ELF-1 (cell line): ENCODE measurements around the gene NUAK1.

Source experiments
- DNase-seq: peaks from one replicate; pipeline ENCODE4 v3.0.0-alpha.2; 2016; ENCODE audit warnings: low read depth, low spot score

Gene NUAK1

DNA sequence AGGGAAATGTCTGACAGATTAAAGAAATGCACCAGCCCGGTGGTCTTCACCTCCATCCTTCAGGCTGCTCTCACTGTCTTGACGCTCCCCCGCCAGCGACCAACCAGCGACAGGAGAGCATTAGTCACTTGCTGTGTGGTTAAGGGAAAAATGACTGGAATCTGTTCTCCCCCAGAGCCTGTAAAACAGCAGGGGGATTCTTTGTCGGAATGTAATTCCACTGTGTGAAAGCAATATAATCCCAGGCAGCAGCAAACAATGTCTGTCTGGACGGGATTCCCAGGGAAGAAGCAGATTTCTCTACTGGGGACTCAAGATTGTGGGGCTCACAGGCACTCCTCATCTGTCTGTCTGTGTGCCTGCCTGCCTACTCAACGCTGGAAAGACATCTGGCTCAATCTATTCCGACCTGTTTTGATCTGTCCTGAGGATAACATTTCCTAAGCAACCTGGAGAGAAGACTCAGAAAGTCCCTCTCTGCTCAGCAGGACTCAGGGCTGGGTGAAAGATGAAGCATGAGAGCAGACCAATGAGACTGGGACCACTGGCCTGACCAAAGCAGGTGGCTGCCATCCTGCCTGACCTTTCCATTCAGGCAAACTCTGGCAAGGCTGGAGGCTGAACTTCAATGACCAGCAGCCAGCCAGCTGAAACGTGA is 54.6 kb downstream of the NUAK1 start:
- DNase-seq = peak; percentile 90

DNA sequence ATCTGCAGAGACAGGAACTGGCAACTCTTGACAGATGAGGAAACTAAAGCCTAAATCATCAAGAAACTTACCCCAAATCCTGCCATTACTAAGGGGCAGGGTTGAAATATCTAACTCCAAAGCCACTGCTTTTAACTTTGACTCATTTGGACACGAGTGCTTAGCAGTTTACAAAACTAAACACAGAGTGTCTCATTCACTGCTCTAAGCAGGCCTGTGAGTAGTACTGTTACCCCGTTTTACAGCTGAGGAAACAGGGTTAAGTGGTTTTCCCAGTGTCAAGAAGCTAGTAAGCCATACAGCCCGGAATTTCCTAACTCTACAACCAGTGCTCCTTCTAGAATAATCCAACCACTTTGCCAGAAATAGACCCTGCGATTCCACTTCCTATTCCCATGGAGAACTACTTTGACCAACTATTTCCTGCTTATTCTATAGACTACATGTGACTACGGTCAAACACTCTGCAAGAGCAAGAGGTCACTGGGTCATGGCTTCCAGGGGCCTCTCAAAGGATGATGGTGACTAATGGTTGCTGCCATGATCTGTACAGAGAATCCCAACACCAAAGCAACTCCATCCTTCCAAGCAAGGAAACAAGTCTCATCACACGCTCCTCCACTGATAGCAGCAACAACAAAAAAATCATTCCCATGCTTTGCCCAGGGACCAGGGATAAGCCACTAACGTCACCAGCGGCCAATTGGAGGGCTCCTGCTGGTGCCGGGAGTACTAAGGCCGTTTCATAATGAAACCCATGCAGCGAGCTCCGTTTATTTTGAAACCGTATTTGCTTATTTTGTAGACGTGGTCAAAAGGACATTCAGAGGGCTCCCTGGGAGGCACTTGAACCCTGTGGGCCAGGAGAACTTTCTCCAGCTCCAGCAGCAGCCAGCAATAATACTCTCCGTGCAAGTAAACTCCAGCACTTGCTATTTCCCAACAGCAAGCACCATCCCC is 56.3 kb downstream of the NUAK1 start:
- no peak for DNase-seq

DNA sequence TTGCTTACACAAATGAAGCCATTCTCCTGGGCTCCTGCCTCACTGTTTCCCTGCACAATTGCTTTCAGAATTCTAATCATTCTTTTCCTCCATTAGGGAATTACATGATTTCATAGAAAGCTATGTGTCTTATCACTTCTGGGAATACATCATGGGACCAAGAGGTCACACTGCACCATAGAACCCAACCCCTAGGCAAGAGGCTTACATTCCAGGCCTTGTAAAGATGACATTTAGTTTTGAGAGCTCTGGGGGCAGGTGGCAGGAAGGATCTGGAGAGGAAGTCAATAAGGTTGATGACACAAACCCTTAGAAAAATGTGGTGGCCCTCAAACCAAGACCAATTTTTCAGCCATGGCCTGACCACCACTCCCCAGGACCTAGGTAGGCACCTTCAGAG is 57.1 kb downstream of the NUAK1 start:
- no peak for DNase-seq

DNA sequence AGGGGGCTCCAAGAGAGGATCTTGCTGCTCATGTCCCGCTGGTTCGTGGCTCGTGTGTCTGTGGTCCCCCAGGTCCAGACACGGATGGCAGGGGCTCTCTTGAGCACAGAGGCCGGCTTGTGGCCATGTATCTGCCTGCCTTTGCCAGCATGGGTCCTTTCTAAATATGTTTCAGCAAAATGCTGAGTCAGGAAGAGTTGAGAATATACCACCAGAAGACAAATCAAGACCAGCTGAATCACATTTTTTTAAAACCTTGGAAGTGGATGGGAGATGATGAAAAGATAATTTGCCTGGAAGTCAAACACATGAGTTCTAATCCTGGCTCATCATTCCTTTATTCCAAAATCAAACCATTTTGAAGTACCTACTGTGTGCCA is 58.0 kb downstream of the NUAK1 start:
- no peak for DNase-seq

DNA sequence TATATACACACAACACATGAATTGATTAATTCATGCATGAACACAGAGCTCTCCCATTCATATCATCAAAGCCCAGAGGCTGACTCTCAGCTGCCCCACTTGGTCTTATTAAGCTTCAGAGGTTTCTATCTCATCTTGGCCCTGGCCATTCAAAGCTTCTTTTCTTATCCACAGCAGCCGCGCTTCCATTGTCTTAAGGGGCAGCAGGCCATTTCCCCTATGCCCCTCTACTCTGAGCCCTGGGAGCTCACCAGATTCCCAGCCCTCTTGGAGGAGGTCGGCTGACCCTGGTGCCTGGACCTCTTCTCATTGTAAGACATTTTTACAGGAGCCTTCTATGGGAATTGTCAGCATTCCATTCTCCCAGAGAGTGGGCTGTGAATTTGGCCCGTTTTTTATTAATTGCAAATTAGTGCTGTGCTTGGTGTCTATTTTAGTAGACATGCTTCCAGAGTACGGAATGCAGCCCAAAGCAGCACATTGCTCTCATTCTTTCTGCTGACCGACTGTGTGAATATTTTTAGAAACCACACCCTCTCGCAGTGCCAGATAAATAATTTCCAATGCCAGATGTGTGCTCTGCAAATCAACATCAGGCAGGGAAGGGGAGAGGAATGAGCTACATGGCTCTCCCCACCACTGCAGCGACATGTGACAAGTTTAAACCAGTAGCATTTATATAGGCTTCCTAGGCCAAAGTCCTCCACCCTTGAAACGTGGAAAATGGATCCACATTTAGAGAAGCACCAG is 58.5 kb downstream of the NUAK1 start:
- peak; percentile 55 for DNase-seq

DNA sequence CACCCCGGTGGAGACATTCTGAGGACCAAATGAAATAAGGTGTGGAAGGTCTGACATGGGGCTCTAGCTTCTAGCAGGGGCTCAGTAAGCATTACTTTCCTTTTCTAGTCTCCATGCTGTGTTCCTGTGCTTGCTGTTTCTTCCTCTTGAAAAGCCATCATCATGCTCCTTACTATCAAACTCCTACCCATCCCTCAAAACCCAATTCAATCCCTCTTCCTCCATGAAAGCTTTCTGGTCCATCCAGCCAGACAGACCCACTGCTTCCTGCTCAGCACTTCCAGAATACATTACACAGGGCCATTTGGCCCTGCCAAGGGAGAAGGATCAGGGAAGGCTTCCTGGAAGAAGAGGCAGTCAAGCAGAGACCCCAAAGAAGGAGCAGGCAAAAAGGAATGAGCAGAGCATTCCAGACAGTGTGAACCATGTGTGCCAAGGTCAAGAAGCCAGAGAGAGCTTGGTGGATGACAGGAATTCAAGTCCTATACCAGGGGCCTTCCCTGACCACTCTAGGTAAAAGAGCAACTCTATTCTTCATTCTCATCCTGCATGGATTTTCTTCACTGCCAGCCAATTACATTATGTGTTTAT is 59.5 kb downstream of the NUAK1 start:
- DNase-seq = no peak

DNA sequence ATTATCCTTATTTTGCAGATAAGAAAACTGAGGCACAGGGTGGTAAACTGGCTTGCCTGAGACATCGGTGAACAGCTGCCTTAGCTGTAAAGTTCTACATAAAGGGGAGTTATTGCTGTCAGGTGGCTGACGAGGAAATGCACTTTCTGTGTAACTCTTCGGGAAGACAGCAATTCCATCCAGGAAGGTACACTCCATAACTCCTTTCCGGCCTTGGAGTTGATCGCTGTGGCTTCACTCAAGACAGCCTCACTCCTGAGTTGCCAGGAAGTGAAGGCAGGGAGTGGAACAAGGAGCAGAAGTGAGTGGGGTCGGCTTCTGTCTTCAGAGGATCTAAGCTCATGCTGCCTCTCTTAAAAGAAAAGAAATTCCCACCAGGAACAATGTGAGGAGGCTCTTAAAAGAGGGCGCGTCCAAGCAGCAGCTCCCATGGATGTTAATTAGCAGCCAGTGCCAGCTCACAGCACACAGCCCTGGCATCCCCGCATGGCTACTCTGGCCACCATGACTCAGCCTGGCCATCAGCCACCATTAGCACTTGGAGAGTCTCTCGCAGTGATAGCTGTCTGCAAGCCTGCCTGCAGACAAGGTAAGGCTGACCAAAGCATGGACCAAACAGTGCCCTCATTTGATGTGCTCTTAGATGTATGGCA is 60.3 kb downstream of the NUAK1 start:
- DNase-seq = no peak

DNA sequence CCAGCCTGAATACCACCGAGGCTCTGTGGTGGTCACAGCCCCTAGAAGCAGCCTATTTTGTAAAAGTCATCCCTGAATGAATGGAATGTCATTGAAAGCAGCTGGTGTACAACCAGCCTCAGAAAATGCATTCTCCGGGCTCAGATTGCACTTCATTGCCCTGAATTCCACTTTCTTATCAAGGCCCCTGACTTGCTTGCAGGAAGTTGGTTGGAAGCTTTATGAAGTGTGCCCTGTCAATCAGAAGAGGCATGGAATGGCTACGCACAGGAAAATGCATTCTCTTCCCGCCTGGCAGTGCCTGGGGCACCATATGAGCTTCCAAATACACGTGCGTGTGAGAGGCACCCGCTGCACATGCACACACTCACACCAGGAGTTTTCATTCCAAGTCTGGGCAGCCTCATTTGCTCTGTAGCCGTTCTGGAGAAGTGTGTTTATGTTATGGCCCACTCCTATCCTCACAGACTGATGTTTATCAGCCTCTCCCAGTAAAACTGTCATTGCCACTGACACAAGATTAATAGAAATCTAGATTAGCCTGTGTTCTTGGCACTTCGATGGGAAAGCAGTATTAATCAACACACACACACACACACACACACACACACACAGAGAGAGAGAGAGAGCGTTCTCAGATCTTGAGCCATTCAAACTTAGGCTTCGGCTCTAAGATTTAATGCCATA is 63.9 kb downstream of the NUAK1 start:
- DNase-seq = peak; percentile 67

DNA sequence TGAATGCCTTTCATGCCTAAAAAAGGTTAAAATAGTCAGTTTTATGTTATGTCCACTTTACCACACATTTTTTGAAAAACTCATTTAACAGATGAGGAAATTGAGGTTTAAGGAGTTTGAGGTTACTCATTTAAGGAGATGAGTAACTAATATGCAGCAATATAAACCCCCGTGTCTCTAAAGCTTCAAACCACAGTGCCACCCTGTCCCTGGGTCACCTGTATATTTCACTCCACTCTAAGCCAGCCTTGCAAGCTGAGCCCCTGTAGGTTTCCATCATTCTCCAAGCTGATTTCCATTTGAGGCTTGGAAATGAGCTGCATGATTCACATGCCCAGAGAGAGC is 64.4 kb downstream of the NUAK1 start:
- no peak for DNase-seq

DNA sequence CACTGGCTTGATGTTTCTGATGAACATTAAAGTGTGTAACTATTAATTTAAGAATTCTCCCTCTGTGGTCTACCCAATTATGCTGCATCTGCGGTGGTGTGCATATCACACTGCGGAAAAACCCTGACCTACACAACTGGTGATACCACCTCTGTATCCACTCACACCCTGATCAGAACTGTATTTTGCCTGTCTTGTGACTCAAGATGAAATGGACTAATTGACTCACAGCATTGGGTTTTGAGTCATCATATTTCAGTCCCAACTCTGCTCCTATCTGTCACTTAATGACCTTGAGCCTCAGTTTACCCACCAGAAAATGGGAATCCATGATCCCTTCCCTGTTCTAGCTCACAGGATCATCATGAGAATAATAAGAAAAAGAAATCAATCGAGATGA is 65.6 kb downstream of the NUAK1 start:
- no peak for DNase-seq

DNA sequence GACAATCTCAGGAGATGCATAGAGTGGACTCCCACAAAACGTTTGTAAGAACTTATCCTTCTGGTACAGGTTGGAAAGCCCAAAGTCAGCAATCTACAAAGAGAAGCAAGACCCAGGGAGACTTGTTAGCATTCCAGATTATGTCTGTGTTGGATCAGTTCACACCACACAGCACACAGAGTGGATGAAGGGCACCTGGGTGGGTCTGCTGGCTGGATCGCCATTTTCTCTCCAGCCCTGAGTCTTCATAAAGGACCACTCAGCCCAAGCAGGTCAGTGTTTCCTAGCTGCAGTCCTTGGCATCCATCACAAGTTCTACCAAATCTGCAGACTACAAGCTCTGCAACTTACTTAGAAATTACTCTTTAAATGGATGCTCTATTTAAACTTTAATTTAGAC is 66.0 kb downstream of the NUAK1 start:
- DNase-seq = no peak

DNA sequence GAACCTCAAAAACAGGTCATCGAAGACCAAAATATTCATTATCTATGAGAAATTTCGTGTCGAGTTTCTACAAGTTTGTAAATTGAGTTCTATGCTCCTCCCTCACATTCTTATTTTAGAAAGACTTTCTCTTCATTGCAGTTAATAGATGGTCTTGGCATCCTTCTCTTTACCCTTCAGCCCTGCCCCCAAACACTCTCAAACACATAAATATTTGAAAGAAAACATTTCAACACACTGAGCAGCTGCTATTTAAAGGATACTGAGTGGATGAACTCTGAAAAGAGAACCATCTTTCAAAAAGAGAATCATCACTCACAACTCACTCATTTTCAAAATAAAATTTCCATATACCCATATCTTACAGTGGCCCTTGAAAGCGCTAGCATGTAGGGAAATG is 67.1 kb downstream of the NUAK1 start:
- DNase-seq = no peak

DNA sequence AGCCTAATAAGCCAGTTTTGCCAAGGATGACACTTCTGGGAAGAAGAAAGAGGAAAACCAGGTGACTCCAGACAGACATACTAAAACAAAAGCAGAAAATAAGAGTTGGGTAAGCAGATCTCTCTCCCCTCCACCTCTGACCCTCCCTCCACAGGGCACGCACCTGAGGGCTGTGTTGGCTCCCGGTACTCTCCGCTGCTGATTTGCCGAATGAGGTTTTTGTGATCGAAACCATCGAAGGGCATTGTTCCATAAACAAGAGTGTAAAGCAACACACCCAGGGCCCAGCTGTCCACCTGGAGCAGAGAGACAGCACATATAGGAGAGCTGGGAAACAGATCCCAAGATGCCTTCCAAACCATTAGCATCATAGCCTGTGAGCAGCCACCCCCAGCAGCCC is 68.1 kb downstream of the NUAK1 start:
- no peak for DNase-seq

DNA sequence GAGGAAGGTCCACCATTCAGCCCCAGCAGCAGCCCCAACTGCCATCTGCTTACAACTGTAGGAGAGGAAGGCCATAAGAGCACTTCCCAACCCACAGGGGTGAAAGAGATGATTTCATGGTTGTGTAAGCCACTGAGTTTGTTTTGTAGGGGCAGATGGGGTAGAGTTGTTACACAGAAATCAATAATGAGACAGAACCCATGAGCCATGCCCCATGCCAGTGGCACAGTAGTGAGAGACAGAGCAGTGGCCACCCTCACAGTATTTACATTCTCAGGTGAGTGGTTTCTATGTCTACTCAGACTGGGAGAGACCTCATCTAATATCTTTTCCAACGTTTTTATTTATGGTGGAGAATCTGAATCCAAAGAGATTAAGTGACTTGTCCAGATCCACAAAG is 68.6 kb downstream of the NUAK1 start:
- DNase-seq = no peak

DNA sequence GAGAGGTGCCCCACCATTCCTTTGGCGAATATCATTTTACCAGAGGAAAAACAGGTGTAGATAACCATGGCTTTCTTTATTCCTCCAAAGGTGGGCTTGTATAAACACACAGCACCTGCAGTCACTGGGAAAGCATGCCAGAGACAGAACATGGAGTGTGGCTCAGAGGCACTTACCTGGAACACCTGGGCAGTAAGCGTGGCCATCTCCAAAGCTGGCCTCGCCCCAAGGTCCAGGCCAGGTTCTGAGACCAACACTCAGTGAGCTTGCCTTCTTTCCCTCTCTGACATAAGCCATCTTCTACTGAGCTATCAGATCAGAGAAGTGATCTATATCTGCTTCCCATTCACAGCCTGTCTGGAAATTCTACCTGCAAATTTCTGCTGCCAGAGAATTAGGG is 70.5 kb downstream of the NUAK1 start:
- DNase-seq = no peak

DNA sequence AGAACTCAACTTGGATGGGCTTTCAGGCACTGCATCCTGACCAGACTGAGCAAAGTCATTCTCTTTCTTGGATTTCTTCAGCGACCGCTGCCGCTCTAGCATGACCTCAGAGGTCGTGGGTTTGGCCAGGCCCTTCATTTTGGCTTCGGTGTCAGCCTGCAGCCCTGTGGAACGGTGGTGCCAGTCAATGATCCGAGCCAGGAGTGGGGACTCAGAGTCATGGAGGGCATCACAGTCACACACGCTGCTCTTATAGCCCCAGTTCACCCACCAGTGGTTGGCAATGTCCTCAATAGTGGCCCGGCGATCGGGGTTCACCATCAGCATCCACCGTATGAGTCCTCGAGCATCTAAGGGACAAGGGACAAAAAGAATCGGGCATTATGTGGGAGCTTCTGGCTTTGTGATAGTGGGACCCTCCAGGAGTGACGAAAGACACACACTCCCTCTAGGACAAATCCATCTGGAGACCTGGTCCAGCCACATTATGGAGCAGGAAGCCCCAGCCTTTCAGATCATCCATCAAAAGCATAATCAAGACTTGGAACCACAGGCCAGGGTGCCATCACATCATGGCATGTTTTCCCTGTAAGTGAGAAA is 71.0 kb downstream of the NUAK1 start:
- no peak for DNase-seq

DNA sequence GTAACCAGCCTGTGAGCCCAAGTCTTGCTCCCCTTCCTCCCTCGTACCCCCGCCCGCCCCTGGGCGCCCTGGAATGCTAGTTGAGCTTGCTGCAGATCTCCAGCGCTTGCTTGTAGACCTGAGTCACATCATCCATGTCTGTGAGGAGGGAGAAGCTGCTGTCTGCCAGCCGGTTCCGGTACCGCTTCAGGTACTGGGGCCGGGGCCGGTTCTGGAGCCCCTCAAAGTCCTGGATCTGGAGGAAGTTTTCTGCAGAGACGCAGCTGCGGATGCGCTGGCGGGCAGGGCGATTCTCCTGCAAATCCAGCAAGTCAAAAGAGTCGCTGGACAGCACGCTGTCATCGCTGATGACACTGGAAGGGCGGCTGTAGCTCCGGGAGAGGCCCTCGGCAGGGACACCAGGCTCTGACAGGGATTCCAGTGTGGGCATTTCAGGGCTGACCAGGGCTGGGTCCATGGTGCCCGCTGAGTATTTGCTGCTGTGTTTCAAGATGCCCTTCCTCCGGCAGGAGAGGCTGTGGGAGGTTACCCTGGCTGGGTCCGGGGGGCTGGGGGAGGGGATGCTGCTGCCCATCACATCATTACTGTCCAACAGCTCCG is 71.9 kb downstream of the NUAK1 start:
- DNase-seq = no peak

DNA sequence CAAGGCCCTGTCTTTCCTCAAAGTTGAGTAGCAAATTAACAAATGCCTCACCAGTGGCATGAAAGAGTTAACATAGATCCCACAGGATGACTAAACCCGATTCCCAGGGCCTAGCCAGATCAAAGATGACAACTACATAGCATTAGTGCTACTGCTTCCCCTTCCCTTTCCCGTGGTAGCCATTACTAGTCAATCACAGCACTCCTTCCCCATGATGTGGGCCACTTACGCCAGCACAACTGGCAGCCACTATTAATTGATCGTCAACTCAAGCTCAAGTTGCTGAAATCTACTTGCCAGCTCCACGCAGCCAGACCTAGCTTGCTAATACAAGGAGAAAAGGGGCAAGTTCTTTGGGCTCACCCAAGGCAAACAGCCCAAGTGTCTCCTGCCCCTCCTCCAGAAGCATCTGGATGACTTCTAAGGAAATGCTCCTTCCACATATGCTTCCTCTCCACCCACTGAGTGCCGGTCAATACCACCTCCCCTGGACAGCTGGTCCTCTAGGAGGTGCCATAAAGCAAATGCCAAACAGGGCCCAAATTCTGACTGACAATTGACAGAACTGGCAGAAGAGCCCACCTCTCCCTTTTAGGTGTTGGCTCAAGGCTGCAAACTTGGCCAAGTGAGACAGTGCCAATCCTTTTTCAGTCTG is 72.6 kb downstream of the NUAK1 start:
- no peak for DNase-seq

DNA sequence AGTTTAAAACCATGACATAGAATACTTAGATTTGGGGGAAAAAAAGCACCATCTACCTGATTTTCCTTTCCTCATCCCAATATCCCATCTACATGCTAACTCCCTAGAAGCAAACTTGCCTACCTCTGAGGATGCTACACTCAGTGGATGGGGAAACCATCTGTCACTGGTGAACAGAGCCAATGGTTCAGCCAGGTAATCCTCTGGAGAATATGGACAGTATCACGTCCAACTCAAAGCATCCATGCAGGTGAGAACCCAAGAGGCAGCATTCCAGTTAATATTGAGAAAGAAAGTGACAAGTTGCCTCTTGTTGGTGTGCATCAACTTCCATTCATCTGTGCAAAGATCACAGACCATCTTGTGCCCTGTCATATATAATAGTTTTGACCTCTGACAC is 73.2 kb downstream of the NUAK1 start:
- DNase-seq = no peak

DNA sequence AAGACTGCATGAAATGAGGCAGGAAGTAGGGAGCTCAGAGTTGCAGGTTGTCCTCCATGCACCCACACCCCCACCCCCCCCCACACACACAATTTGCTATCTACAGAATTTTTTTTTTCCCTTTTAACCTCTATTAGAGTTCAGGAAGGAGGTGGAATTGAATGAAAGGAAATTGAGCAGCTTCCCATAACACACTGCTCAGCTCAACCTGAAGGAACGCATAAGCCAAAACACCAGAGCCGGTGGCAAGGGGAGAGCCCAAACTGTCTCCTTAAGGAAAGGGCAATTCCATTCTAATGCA is 74.1 kb downstream of the NUAK1 start:
- no peak for DNase-seq
